NCI-H2029 treated with DMSO at 0.1 percent for 48 hours (cell line): ENCODE measurements around the gene RAB11B.
"Not testable (repeated sequence)": the region's sequence is repeated elsewhere in the genome, so short reads cannot be mapped to it uniquely, and the experiment has no call there.

Experiments
- DNase-seq: peaks from one replicate; lab custom pipeline; 2025; lab: John Stamatoyannopoulos, UW

The RAB11B gene

GRCh38 chr19:8370176-8371010 lies 19.8 kb upstream of the RAB11B start:
- no peak for DNase-seq

GRCh38 chr19:8371011-8371804 lies 19.0 kb upstream of the RAB11B start:
- DNase-seq: no peak

- DNase-seq: no peak
These were observed 16.0 kb upstream of the RAB11B start for GRCh38 chr19:8373867-8374813.

GRCh38 chr19:8375766-8376165 lies 14.4 kb upstream of the RAB11B start:
- not testable (repeated sequence) for DNase-seq

GRCh38 chr19:8376373-8376974 lies 13.7 kb upstream of the RAB11B start:
- DNase-seq: not testable (repeated sequence)

- DNase-seq: no peak
These were observed 12.6 kb upstream of the RAB11B start for GRCh38 chr19:8377598-8377997.

- DNase-seq: not testable (repeated sequence)
These were observed 10.8 kb upstream of the RAB11B start for GRCh38 chr19:8379156-8379891.

- DNase-seq: not testable (repeated sequence)
These were observed 5.6 kb upstream of the RAB11B start for GRCh38 chr19:8384569-8384968.

- DNase-seq: not testable (repeated sequence)
These were observed 5.1 kb upstream of the RAB11B start for GRCh38 chr19:8385103-8385502.

- not testable (repeated sequence) for DNase-seq
These were observed 4.6 kb upstream of the RAB11B start for GRCh38 chr19:8385566-8385965.

GRCh38 chr19:8386419-8386818 lies 3.7 kb upstream of the RAB11B start:
- DNase-seq: not testable (repeated sequence)

- DNase-seq: no peak
These were observed 3.2 kb upstream of the RAB11B start for GRCh38 chr19:8386990-8387389.

GRCh38 chr19:8387688-8388611 lies 2.2 kb upstream of the RAB11B start:
- DNase-seq: no peak

- DNase-seq: no peak
These were observed 1.6 kb upstream of the RAB11B start for GRCh38 chr19:8388612-8388958.

- peak; percentile 72 for DNase-seq
These were observed 439 bp downstream of the RAB11B start for GRCh38 chr19:8390617-8390981.

- no peak for DNase-seq
These were observed 1.2 kb downstream of the RAB11B start for GRCh38 chr19:8391198-8392016.

GRCh38 chr19:8392017-8392591 lies 1.9 kb downstream of the RAB11B start:
- DNase-seq: no peak

- no peak for DNase-seq
These were observed 3.2 kb downstream of the RAB11B start for GRCh38 chr19:8393192-8393870.
